Gastroesophageal sphincter (tissue), 4 donors: ENCODE data around the gene VPS13D. TPM values are rescaled to one million over a fixed set of nuclear protein-coding genes. Genes with fewer than 3 reads are reported as not detected.
"Not testable (repeated sequence)": the region's sequence is repeated elsewhere in the genome, so short reads cannot be mapped to it uniquely, and the experiment has no call there.

Experiments used
- ATAC-seq: fragments of 150-250 bp; one replicate; pipeline ENCODE4 v1.9.1; 2016; ENCODE audit warnings: mild to moderate bottlenecking, moderate library complexity
- H3K27ac ChIP-seq, 4 donors: fragments of 200-600 bp; sonication (generic) in 3 of 4; 1 replicate in 3 of 4; 2 replicates in 1 of 4; pipeline ENCODE4 v1.5.1; 2016 to 2019
- H3K27me3 ChIP-seq: fragments of 200-600 bp; sonication (generic); one replicate; pipeline ENCODE4 v1.5.1; 2019
- H3K36me3 ChIP-seq, 2 donors: fragments of 200-600 bp; sonication (generic); one replicate each; pipeline ENCODE4 v1.5.1; 2019; ENCODE audit warnings: control low read depth in 1 of 2
- H3K4me1 ChIP-seq, 3 donors: fragments of 200-600 bp; sonication (generic); 1 replicate in 2 of 3; 2 replicates in 1 of 3; pipeline ENCODE4 v1.5.1; 2016 to 2019; ENCODE audit warnings: control low read depth in 2 of 3
- H3K4me3 ChIP-seq, 2 donors: fragments of 200-600 bp; sonication (generic); one replicate each; pipeline ENCODE4 v1.5.1; 2019; ENCODE audit warnings: mild to moderate bottlenecking in 1 of 2, moderate library complexity in 1 of 2
- H3K9me3 ChIP-seq, 3 donors: fragments of 200-600 bp; sonication (generic); one replicate each; pipeline ENCODE4 v1.5.1; 2017 to 2019; ENCODE audit warnings: control low read depth in 2 of 3
- EP300 ChIP-seq: sonication (generic); formaldehyde crosslinking; IDR thresholded peaks from one replicate; pipeline ENCODE4 v1.6.1; 2017; ENCODE audit warnings: antibody characterized with exemption, mild to moderate bottlenecking
- POLR2A ChIP-seq, 2 donors: fragments of 450-650 bp; IDR thresholded peaks; one replicate each; pipeline ENCODE4 v1.6.1; 2017; ENCODE audit warnings: antibody characterized with exemption in 2 of 2, mild to moderate bottlenecking in 2 of 2, moderate library complexity in 1 of 2
- POLR2AphosphoS5 ChIP-seq: sonication (generic); formaldehyde crosslinking; IDR thresholded peaks from one replicate; pipeline ENCODE4 v1.6.1; 2017; ENCODE audit warnings: antibody characterized with exemption
- whole genome bisulfite sequencing, 2 donors: methylation state at CpG; one replicate each; pipeline ENCODE4 v1.1.5; 2018; ENCODE audit warnings: low coverage in 1 of 2; 5-methylcytosine and 5-hydroxymethylcytosine counted together
- total RNA-seq, 4 donors: library from RNA; depleted of rRNA; stranded (reverse); fragments of >200 nt; gene quantifications; one replicate each; pipeline ENCODE4 v1.1.0, GENCODE V29; 2016
- TF ChIP-seq, protein P1 (sequence below), 4 experiments: fragments of 200-600 bp in 2 of 4; fragments of 450-650 bp in 2 of 4; sonication (generic) in 1 of 4; IDR thresholded peaks; one replicate each; pipeline ENCODE4 v1.5.1; 2017 to 2019; ENCODE audit warnings: antibody characterized with exemption in 4 of 4, mild to moderate bottlenecking in 2 of 4, moderate library complexity in 2 of 4

Gene VPS13D
- total RNA-seq, 4 donors from 2014 or later, result 62.3 to 95.5 (median 81.5) TPM

DNA sequence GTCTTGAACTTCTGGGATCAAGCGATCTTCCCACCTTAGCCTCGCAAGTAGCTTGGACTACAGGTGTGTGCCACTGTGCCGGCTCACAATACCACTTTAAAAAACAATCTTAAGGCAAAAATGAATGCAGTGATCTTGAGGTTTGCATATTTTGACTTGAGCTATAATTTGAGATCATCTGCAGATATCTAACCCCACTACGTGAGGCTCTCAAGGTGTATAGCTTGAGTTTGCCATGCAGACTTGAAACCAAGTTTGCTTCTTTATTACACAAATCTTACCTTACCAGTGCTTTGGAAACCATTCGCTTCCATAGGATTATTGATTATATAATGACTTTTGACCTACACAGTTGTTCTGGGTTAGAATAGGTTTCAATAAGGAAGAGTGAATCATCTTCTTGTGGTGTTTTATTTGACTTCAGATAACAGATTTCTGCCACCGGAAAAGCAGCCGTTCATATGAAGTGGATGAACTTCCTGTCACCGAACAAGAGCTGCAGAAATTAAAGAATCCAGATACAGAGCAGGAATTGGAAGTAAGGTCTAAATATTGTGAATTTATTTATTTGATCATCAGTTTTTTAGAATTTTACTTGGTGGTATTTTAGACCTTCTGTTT lies 155.1 kb downstream of the VPS13D start:
- Histone ChIP-seq H3K9me3 (peaks cover 0 to 12% (median 0%) of the 10 kb centered on the region in 3 donors), H3K27me3 (no peaks in the 10 kb centered on the region), H3K4me3 (no peak overlapping the region), H3K36me3 (peaks cover 9 to 87% of the 10 kb centered on the region in 2 donors), H3K4me1 (peaks cover 2 to 26% (median 6%) of the 10 kb centered on the region in 3 donors), H3K27ac (no peak overlapping the region)
- 87 to 89% methylated on average over 8 of the region's 8 CpGs for WGBS, 2 donors
- TF ChIP-seq POLR2AphosphoS5 (no peak), POLR2A (IDR thresholded peaks at IDR 0.05) (no peak), EP300 (no peak)
- TF ChIP-seq, protein P1, sequence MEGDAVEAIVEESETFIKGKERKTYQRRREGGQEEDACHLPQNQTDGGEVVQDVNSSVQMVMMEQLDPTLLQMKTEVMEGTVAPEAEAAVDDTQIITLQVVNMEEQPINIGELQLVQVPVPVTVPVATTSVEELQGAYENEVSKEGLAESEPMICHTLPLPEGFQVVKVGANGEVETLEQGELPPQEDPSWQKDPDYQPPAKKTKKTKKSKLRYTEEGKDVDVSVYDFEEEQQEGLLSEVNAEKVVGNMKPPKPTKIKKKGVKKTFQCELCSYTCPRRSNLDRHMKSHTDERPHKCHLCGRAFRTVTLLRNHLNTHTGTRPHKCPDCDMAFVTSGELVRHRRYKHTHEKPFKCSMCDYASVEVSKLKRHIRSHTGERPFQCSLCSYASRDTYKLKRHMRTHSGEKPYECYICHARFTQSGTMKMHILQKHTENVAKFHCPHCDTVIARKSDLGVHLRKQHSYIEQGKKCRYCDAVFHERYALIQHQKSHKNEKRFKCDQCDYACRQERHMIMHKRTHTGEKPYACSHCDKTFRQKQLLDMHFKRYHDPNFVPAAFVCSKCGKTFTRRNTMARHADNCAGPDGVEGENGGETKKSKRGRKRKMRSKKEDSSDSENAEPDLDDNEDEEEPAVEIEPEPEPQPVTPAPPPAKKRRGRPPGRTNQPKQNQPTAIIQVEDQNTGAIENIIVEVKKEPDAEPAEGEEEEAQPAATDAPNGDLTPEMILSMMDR (IDR thresholded peaks at IDR 0.05), result no peak
- no peak for ATAC-seq

DNA sequence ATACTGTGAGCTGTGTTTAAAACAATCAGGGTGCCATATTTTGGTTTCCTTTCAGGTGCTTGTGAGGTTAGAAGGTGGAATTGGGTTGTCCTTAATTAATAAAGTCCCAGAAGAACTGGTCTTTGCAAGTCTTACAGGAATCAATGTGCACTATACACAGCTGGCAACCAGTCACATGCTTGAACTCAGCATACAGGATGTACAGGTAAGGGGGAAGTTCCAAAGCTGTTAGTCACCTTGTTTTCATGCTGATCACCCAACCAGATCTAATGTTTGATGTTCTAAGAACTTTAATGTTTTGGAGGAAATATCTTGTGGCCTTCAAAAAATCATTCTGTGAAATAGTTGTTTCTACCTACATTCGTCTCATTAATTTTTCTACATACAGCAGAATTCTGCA lies 156.3 kb downstream of the VPS13D start:
- Histone ChIP-seq H3K4me1 (peaks cover 0 to 14% (median under 1%) of the 10 kb centered on the region in 3 donors), H3K27ac (no peak overlapping the region), H3K36me3 (peaks cover 9 to 92% of the 10 kb centered on the region in 2 donors), H3K4me3 (no peak overlapping the region), H3K9me3 (peaks cover 0 to 12% (median 0%) of the 10 kb centered on the region in 3 donors), H3K27me3 (no peaks in the 10 kb centered on the region)
- TF ChIP-seq, protein P1 (IDR thresholded peaks at IDR 0.05), result no peak
- TF ChIP-seq EP300 (no peak), POLR2A (IDR thresholded peaks at IDR 0.05) (no peak), POLR2AphosphoS5 (no peak)
- no peak for ATAC-seq
- WGBS, 2 donors, result 100% methylated on average over 1 of the region's 1 CpG

DNA sequence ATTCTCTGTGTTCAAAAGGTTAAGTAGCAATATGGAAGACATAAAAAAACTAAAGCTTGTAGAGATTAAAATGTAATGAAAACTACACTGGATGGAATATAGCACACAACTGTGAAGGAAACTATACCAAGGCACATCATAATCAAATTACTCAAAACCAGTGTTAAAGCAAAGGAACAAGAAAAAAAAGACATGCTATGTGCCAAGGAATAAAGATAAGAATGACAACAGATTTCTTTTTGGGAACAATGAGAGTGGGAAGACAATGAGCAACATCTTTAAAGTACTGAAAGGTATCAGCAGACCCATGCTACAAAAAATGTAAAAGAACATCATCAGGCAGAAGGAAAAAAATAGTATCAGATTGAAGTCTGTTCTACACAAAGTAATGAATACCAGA lies 157.8 kb downstream of the VPS13D start:
- Histone ChIP-seq H3K9me3 (peaks cover 0 to 12% (median 0%) of the 10 kb centered on the region in 3 donors), H3K36me3 (peaks cover 9 to 91% of the 10 kb centered on the region in 2 donors), H3K27ac (no peak overlapping the region), H3K4me1 (no peaks in the 10 kb centered on the region), H3K4me3 (no peak overlapping the region), H3K27me3 (no peaks in the 10 kb centered on the region)
- no peak for ATAC-seq
- TF ChIP-seq POLR2A (IDR thresholded peaks at IDR 0.05), result no peak
- no peak for TF ChIP-seq EP300
- no peak for TF ChIP-seq POLR2AphosphoS5
- TF ChIP-seq, protein P1 (IDR thresholded peaks at IDR 0.05), result no peak

DNA sequence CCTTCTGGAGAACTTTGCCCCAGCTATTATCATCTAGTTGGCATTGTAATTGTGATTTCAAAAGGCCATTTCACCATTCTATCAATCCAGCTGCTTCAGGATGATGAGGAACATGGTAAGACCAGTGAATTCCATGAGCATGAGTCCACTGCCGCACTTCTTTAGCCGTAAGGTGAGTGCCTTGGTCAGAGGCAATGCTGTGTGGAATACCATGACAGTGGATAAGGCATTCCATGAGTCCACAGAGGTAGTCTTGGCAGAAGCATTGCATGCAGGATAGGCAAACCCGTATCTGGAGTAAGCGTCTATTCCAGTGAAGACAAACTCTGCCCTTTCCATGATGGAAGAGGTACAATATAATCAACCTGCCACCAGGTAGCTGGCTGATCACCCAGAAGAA lies 160.5 kb downstream of the VPS13D start:
- H3K27me3 ChIP-seq, ATAC-seq, H3K4me3 ChIP-seq, H3K27ac ChIP-seq, H3K4me1 ChIP-seq: not testable (repeated sequence)
- Histone ChIP-seq H3K36me3 (peaks cover 9 to 78% of the 10 kb centered on the region in 2 donors), H3K9me3 (peaks cover 0 to 12% (median 0%) of the 10 kb centered on the region in 3 donors)
- WGBS, 2 donors, result 80 to 100% methylated on average over 1 to 2 of the region's 4 CpGs

DNA sequence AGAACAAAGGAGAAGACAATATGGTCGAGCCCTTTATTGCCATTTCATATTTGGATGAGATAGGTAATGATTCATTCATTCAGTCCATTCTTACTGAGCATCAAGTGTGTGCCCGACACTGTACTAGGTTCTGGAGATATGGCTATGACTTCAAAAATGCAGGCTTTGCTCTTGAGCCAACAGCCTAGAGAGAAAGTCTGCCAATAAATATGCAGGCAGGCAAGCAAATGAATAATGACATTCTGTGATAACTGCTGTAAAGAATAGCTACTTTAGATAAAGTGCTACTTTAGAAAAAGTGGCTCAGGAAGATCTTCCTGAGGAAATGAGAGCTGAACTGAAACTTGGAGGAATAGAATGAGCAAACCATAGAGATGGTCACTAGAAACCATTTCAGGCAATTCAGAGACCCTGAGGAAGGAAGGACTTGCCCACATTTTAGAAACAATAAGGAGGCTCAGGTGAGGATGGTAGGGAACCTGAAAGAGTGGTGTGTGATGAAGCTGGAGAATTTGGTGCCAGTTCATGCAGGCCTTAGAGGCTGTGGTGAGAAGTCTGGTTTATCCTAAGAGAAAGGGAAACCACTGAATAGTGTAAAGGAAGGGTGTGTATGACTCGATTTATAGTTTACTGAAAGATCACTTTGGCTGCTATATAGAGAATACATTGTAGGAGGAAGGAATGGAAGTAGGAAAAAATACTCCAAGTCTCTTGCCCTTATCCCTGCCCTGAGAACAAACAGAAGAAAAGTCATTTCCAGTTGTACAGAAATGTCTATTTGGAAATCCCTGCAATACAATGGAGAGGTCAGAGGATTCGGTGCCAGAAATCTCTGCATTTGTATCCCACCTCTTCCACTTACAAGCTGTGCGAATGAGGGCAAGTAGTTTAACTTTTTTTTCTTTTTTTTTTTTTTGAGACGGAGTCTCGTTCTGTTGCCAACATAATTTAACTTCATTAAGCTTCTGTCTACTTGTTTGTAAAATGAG lies 167.9 kb downstream of the VPS13D start:
- Histone ChIP-seq H3K4me3 (no peak overlapping the region), H3K27me3 (no peaks in the 10 kb centered on the region), H3K36me3 (peaks cover 0 to 27% of the 10 kb centered on the region in 2 donors), H3K27ac (peak overlapping the region in 3 of 4 donors; percentile 24 to 64 (median 33)), H3K4me1 (peaks cover 13 to 50% (median 14%) of the 10 kb centered on the region in 3 donors), H3K9me3 (no peaks in the 10 kb centered on the region)
- ATAC-seq, result no peak
- WGBS, 2 donors, result 37 to 52% methylated on average over 7 of the region's 7 CpGs
- TF ChIP-seq POLR2A (IDR thresholded peaks at IDR 0.05), result no peak
- TF ChIP-seq POLR2AphosphoS5, result no peak
- TF ChIP-seq, protein P1 (IDR thresholded peaks at IDR 0.05), result no peak
- TF ChIP-seq EP300, result no peak
